Measurements from ENCODE around the gene FGF16.
"Not testable (repeated sequence)": the region's sequence is repeated elsewhere in the genome, so short reads cannot be mapped to it uniquely, and the experiment has no call there.

The FGF16 gene

DNA sequence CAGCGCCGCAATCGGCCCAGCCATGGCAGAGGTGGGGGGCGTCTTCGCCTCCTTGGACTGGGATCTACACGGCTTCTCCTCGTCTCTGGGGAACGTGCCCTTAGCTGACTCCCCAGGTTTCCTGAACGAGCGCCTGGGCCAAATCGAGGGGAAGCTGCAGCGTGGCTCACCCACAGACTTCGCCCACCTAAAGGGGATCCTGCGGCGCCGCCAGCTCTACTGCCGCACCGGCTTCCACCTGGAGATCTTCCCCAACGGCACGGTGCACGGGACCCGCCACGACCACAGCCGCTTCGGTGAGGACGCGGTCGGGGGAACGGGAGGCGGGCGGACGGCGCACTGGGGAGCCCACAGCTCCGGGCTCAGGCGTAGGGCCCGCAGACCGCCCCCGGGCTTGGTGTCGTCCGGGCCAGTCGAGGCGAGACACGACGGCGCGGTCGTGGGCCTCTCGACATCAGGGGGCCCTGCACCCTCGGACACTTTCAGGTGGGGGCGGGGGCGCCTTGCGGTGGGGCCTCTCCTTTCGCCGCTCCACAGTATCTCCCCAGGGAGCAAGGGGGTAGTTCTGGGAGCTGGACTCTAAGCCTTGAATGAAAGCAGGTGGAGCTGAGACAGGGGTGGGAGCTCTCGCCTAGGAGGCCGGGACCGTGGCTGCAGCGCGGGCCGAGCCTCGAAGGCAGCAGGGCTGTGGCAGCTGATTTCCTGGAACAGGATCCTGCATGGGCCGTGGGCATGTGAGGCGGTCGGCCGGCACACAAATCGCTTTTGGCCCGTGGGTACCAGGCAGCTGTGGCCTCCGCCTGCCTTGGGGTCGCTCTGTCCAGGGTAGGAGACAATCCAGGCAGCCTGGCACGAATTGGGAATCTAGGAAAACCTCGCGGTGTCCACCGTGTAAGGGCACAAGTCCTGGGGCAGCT is 722 bp downstream of the FGF16 start:
- no peak for DNase-seq

DNA sequence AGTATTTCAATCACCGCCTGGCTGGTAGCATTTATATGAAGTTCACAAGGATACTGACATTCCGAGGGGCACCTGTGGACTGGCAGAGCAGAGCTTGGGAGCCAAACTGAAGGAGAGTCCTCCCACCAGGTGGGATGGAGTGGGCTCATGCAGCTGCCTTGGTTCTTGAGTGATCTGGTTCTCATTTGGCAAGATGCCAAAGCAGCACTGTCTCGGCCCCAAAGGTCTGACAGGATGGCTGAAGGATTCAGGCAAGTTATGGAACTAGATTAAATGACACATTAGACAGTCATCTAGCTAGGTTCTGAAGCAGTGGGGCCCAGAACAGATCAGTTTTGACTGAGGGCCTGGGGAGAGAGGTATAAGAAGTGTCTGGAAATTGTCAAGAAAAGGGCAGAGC is 3.2 kb downstream of the FGF16 start:
- no peak for DNase-seq

- no peak for DNase-seq
These were observed 3.8 kb downstream of the FGF16 start for GRCh38 chrX:77450996-77451395.

DNA sequence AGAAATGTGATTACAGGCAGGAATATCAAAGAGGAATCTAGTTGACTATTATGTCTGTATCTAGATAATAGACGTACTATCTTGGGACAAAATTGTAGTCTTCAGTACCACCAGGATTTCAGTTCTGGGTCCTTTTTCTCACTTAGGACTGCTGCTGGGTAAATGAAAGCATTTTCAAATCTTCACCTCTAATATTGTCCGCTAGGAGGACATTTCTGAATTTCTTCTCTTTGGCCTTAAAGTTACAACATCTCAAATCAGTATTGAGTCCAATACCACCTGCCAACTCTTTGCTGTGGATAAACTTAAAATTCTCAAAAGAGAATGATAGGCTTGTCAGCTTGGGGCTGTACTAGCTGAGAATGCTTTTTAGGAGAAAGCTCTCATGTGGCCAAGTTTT is 6.0 kb downstream of the FGF16 start:
- DNase-seq: no peak

- DNase-seq: no peak
These were observed 8.2 kb downstream of the FGF16 start for GRCh38 chrX:77455437-77455836.

DNA sequence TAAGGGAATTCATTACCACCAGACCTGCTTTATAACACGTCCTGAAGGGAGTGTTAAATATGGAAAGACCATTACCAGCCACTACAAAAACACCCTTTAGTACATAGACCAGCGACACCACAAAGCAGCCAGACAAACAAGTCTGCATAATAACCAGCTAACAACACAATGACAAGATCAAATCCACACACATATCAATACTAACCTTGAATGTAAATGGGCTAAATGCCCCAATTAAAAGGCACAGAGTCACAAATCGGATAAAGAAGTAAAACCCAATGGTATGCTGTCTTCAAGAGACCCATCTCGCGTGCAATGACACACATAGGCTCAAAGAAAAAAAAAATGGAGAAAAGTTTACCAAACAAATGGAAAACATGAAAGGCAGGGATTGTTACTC is 36.9 kb downstream of the FGF16 start:
- DNase-seq: no peak

DNA sequence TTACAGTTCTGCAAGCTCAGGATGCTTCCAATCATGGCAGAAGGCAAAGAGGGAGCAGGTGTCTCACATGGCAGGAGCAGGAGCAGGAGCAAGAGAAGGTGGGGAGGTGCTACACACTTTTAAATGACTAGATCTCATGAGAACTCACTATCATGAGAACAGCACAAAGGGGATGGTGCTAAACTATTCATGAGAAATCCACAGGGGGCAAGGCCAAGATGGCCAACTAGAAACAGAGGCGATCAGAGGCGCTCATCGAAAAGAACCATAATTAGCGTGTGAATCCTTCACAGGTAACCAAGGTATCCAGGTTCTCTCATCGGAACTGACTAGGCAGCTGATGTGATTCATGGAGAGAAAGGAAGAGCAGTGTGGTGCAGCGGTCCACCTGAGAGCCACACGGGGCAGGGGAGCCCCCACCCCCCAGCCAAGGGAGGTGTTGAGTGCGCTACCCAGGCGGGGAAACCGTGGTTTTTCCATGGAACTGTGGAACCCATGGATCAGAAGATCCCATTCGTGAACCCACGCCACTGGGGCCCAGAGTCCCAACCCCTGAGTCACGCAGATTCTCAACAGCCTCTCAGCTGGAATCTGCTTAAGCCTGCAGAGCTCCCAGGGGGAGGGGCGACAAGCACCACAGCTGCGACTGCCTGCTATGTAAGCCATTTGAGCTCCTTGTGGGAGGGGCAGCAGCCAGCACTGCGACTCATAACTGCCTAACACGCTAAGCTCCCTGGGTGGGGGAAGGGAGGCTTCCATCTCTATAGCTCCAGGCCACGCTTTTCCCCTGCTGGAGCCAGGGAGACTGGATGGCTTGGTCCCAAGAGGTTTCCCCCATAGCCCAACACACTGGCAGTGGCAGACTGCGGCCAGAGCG is 46.7 kb downstream of the FGF16 start:
- DNase-seq: no peak

DNA sequence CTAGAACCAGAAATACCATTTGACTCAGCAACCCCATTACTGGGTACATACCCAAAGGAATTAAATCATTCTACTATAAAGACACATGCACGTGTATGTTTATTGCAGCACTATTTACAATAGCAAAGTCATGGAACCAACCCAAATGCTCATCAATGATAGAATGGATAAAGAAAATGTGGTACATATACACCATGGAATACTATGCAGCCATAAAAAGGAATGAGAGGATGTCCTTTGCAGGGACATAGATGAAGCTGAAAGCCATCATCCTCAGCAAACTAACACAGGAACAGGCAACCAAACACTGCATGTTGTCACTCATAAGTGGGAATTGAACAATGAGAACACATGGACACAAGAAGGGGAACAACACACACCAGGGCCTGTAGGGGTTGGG is 53.0 kb downstream of the FGF16 start:
- not testable (repeated sequence) for DNase-seq

DNA sequence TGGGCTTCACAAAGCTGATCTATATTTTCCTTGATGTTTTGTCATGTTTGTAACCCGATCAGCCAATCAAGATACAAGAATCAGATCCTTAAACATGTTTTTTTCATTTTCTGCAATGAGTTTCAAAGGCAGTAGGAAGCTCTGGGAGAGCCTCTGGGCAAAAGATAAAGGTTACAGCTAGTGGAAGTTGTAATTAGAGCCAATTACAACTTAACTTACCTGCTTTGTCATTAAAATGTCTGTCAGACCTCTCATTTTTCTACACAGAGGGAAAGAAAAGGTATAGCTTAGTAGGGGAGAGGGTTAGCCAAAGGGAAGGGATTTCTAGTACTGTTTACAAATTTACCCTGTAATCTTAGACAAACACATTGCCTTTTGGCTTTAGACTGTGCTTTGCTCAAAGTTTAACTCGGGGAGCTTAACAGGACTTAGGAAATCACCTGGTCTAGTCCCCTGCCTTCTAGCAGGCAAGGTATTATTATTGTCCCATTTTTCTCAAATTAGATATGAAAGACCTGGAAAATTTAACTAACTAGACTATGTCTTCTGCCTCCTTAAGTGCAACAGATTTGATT is 55.8 kb downstream of the FGF16 start:
- no peak for DNase-seq

DNA sequence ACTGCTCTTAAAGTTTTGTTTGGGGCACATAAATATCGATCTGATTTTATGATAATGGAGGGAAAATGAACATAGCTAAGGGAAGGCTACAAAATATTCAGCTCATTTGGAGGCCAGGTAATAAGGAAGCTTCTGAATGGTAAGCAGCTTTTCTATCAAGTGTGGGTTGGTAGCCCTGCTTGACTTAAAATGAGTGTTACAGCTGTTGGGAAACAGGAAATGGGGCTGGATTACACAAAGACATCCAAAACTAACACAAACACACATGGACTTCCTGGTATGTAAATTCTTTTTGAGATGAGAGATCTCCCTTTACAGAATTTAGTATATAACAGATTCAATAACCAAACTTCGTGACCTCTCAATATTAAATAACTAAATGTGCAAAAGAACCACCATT is 58.0 kb downstream of the FGF16 start:
- DNase-seq: no peak

Data from stimulated activated naive CD4-positive, alpha-beta T cell (primary cell).